ENCODE results near the gene CXCL8. TPM values are rescaled to one million over a fixed set of nuclear protein-coding genes. Genes with fewer than 3 reads are reported as not detected.

Gene CXCL8
- polyA plus RNA-seq, 1 of the 3 experiments (the other 2 are of a cell fraction) = 6.0 TPM

- TF ChIP-seq USF1 (IDR thresholded peaks at IDR 0.05; ENCODE audit: borderline replicate concordance, low read depth) = no peak
- no peak for TF ChIP-seq MAX (IDR thresholded peaks at IDR 0.05; ENCODE audit: low read depth)
Observed at GRCh38 chr4:73709451-73710033, 30.8 kb upstream of the CXCL8 start (continued).

- peaks cover 0 to 25% of the 10 kb centered on the region in 2 experiments; a peak in 1 of 4 replicates for H3K4me1 ChIP-seq (ENCODE audit: control insufficient read depth in 1 of 2, insufficient read depth in 2 of 2, low read depth in 1 of 2, low read length in 1 of 2)
- no peak overlapping the region for H3K4me3 ChIP-seq (ENCODE audit: low read depth in 2 of 2, low read length in 1 of 2)
- ChIA-PET CTCF (no interaction called here), POLR2A (no interaction called here)
- 60% methylated on average over 3 of the region's 3 CpGs for WGBS (ENCODE audit: low lambda C conversion rate)
- peak overlapping the region in 1 of 2 experiments; percentile 98; a peak in 2 of 4 replicates for H3K27ac ChIP-seq (ENCODE audit: low read depth in 2 of 2, low read length in 1 of 2)
- peak overlapping the region; percentile 11; the same call in 1 of the 2 replicates for H2AFZ ChIP-seq (ENCODE audit: low read depth)
- no peak overlapping the region for H3K9ac ChIP-seq
- no peak for DNase-seq
- no peaks in the 10 kb centered on the region for H3K9me2 ChIP-seq
- H3K4me2 ChIP-seq = no peak overlapping the region
- no peaks in the 10 kb centered on the region for H4K20me1 ChIP-seq (ENCODE audit: insufficient read depth)
- no peaks in the 10 kb centered on the region for H3K36me3 ChIP-seq (replicated peaks in 1 of 2; ENCODE audit: control insufficient read depth in 1 of 2, insufficient read depth in 2 of 2, low read length in 1 of 2)
- no peaks in the 10 kb centered on the region for H3K79me2 ChIP-seq (ENCODE audit: insufficient read depth)
- H3K9me3 ChIP-seq = no peaks in the 10 kb centered on the region
- H3K27me3 ChIP-seq (ENCODE audit: insufficient read depth) = no peaks in the 10 kb centered on the region
- H3F3A ChIP-seq (replicated peaks; ENCODE audit: insufficient read depth) = peaks cover 35% of the 10 kb centered on the region
- no peak for TF ChIP-seq SIN3A (IDR thresholded peaks at IDR 0.05; ENCODE audit: borderline replicate concordance, low read depth, low read length)
- TF ChIP-seq MXI1 (IDR thresholded peaks at IDR 0.05; ENCODE audit: low read depth, low read length) = no peak
- TF ChIP-seq NFIC (IDR thresholded peaks at IDR 0.05; ENCODE audit: borderline replicate concordance) = no peak
Observed at GRCh38 chr4:73710094-73710493, 30.3 kb upstream of the CXCL8 start.

- Histone ChIP-seq H3K79me2 (ENCODE audit: insufficient read depth) (no peaks in the 10 kb centered on the region), H2AFZ (ENCODE audit: low read depth) (peak overlapping the region; percentile 42; the same call in 1 of the 2 replicates), H3F3A (replicated peaks; ENCODE audit: insufficient read depth) (peaks cover 21% of the 10 kb centered on the region), H3K9ac (0 out of 2 replicates have a peak overlapping the region, but pooled peaks have one; percentile 2), H3K36me3 (replicated peaks in 1 of 2; ENCODE audit: control insufficient read depth in 1 of 2, insufficient read depth in 2 of 2, low read length in 1 of 2) (no peaks in the 10 kb centered on the region), H3K27ac (ENCODE audit: low read depth in 2 of 2, low read length in 1 of 2) (peak overlapping the region in 1 of 2 experiments; percentile 43; a peak in 2 of 4 replicates), H3K9me2 (no peaks in the 10 kb centered on the region), H3K4me2 (peak overlapping the region; percentile 39; the same call in 1 of the 2 replicates), H3K27me3 (ENCODE audit: insufficient read depth) (no peaks in the 10 kb centered on the region), H4K20me1 (ENCODE audit: insufficient read depth) (no peaks in the 10 kb centered on the region), H3K4me3 (ENCODE audit: low read depth in 2 of 2, low read length in 1 of 2) (no peak overlapping the region), H3K9me3 (no peaks in the 10 kb centered on the region), H3K4me1 (ENCODE audit: control insufficient read depth in 1 of 2, insufficient read depth in 2 of 2, low read depth in 1 of 2, low read length in 1 of 2) (peaks cover 0 to 12% of the 10 kb centered on the region in 2 experiments; a peak in 1 of 4 replicates)
- POLR2A ChIA-PET = no interaction called here
- 46% methylated on average over 2 of the region's 2 CpGs for WGBS (ENCODE audit: low lambda C conversion rate)
- TF ChIP-seq TCF12 (IDR thresholded peaks at IDR 0.05) (no peak), MAX (IDR thresholded peaks at IDR 0.05; ENCODE audit: low read depth) (no peak), GATA2 (CRISPR knock-in tag; IDR thresholded peaks at IDR 0.05) (no peak), NRF1 (IDR thresholded peaks at IDR 0.05; ENCODE audit: low read depth, low read length) (no peak), RFX5 (IDR thresholded peaks at IDR 0.05; ENCODE audit: low read length) (no peak), RAD21 (IDR thresholded peaks at IDR 0.05; ENCODE audit: low read length) (no peak), RXRA (IDR thresholded peaks at IDR 0.05; ENCODE audit: borderline replicate concordance, low read depth) (no peak), ELF1 (IDR thresholded peaks at IDR 0.05) (no peak), TEAD4 (IDR thresholded peaks at IDR 0.05; ENCODE audit: borderline replicate concordance, insufficient read depth) (no peak), TAF1 (IDR thresholded peaks at IDR 0.05; ENCODE audit: borderline replicate concordance, low read depth, low read length) (no peak), RCOR1 (IDR thresholded peaks at IDR 0.05; ENCODE audit: low read length) (no peak), CTCF (IDR thresholded peaks at IDR 0.05) (no peak), EZH2phosphoT487 (IDR thresholded peaks at IDR 0.05; ENCODE audit: borderline replicate concordance, low read depth) (no peak), MXI1 (IDR thresholded peaks at IDR 0.05; ENCODE audit: low read depth, low read length) (no peak), FOSL2 (IDR thresholded peaks at IDR 0.05; ENCODE audit: borderline replicate concordance, low read depth) (no peak), GABPA (IDR thresholded peaks at IDR 0.05; ENCODE audit: low read depth) (no peak), JUND (IDR thresholded peaks at IDR 0.05) (no peak)
- DNase-seq = no peak
- CTCF ChIA-PET = no interaction called here
Observed at GRCh38 chr4:73711989-73712388, 28.4 kb upstream of the CXCL8 start.
